ENCODE results near the gene THOP1.

GRCh38 chr19:2823646-2824045 lies 38.3 kb downstream of the THOP1 start:
- TF ChIP-seq, protein P1, sequence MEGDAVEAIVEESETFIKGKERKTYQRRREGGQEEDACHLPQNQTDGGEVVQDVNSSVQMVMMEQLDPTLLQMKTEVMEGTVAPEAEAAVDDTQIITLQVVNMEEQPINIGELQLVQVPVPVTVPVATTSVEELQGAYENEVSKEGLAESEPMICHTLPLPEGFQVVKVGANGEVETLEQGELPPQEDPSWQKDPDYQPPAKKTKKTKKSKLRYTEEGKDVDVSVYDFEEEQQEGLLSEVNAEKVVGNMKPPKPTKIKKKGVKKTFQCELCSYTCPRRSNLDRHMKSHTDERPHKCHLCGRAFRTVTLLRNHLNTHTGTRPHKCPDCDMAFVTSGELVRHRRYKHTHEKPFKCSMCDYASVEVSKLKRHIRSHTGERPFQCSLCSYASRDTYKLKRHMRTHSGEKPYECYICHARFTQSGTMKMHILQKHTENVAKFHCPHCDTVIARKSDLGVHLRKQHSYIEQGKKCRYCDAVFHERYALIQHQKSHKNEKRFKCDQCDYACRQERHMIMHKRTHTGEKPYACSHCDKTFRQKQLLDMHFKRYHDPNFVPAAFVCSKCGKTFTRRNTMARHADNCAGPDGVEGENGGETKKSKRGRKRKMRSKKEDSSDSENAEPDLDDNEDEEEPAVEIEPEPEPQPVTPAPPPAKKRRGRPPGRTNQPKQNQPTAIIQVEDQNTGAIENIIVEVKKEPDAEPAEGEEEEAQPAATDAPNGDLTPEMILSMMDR (IDR thresholded peaks at IDR 0.05): no peak
- no peak for TF ChIP-seq POLR2A (IDR thresholded peaks at IDR 0.05)
